Esophagus (tissue), 2 donors: ENCODE measurements around the gene PARD3B. TPM values are rescaled to one million over a fixed set of nuclear protein-coding genes. Genes with fewer than 3 reads are reported as not detected.

Experiments used
- H3K27ac ChIP-seq, 2 donors: one replicate each; pipeline ENCODE4 v1.5.1; 2013; ENCODE audit warnings: low read depth in 2 of 2, mild to moderate bottlenecking in 2 of 2, inconsistent platforms in 1 of 2, low read length in 1 of 2, moderate library complexity in 1 of 2
- H3K27me3 ChIP-seq, 2 donors: one replicate each; pipeline ENCODE4 v1.6.1; 2013; ENCODE audit warnings: low read length in 2 of 2, control low read depth in 1 of 2, mild to moderate bottlenecking in 1 of 2; ENCODE audit not compliant: insufficient read depth in 2 of 2, control insufficient read depth in 1 of 2
- H3K36me3 ChIP-seq, 2 donors: one replicate each; pipeline ENCODE4 v1.6.1; 2013; ENCODE audit warnings: low read length in 1 of 2; ENCODE audit not compliant: control insufficient read depth in 2 of 2, insufficient read depth in 2 of 2
- H3K4me1 ChIP-seq, 2 donors: one replicate each; pipeline ENCODE4 v1.6.1; 2013; ENCODE audit warnings: low read length in 1 of 2; ENCODE audit not compliant: control insufficient read depth in 2 of 2, insufficient read depth in 2 of 2
- H3K4me3 ChIP-seq, 2 donors: one replicate each; pipeline ENCODE4 v1.5.1; 2013; ENCODE audit warnings: low read length in 2 of 2, mild to moderate bottlenecking in 2 of 2, low read depth in 1 of 2, moderate library complexity in 1 of 2
- H3K9me3 ChIP-seq, 2 donors: one replicate each; pipeline ENCODE4 v1.6.1; 2013; ENCODE audit warnings: mild to moderate bottlenecking in 2 of 2, low read depth in 1 of 2, low read length in 1 of 2, moderate library complexity in 1 of 2; ENCODE audit not compliant: control insufficient read depth in 2 of 2, insufficient read depth in 1 of 2
- WGBS, 2 donors: extraction: QIAGEN DNeasy Blood & Tissue Kit; methylation state at CpG; one replicate each; pipeline ENCODE4 v1.1.7; 2013; 5-methylcytosine and 5-hydroxymethylcytosine counted together
- polyA plus RNA-seq, 2 donors: library from polyadenylated mRNA; stranded (reverse); fragments of 200-250 nt; gene quantifications; one replicate each; pipeline ENCODE4 v1.2.3, GENCODE V29; 2013
- donor health status: healthy with polysubstance abuse.
- donor health status: Bipolar disorder and iron deficiency.

Gene PARD3B
- polyA plus RNA-seq, 2 donors: 1.2 to 1.3 TPM

DNA sequence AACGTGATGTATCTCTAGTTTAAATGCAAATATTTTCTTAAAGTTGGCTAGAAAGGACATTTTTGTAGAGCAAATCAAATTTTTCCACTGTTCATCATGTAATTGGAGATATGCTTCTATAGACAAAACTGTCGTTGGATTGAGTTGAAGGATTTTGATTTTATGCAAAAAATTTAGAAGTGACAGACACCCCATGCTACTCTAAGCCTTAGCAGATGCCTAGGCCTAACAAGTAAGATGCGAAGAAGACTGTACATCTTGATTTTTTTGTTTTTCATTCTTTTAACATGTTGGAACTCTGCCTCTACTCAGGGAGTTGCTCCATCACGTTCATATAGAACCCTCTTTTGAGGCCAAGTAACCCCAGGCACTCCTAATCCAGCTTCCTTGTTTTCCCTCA, 331.0 kb downstream of the PARD3B start:
- H3K27me3 ChIP-seq: no peaks in the 10 kb centered on the region
- no peak overlapping the region for H3K4me3 ChIP-seq
- H3K9me3 ChIP-seq: no peaks in the 10 kb centered on the region
- WGBS, 2 donors: 79 to 80% methylated on average over 4 of the region's 4 CpGs
- no peak overlapping the region for H3K27ac ChIP-seq
- H3K36me3 ChIP-seq: no peaks in the 10 kb centered on the region
- H3K4me1 ChIP-seq: no peaks in the 10 kb centered on the region

DNA sequence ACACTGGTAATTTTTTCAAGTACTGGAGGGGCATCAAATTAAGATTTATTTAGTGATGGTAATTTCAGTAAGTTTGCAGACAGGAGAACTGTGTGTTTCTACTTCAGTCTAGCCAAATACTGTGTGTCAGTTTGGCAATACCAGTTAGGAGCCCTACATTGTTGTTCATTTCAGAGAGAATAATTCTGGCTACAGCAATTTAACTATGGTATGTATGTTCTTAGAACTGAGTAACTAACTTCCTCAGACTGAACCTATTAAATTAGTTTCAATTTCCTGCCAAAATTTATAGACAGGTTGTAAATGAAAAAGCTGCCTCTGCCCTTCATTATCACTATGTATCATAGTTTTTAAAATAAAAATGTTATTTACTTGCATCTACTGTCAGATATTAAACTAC, 332.4 kb downstream of the PARD3B start:
- Histone ChIP-seq H3K27ac (no peak overlapping the region), H3K9me3 (no peaks in the 10 kb centered on the region), H3K27me3 (no peaks in the 10 kb centered on the region), H3K36me3 (no peaks in the 10 kb centered on the region), H3K4me1 (no peaks in the 10 kb centered on the region), H3K4me3 (no peak overlapping the region)

- no peak overlapping the region for H3K4me3 ChIP-seq
- no peak overlapping the region for H3K27ac ChIP-seq
- no peaks in the 10 kb centered on the region for H3K4me1 ChIP-seq
- no peaks in the 10 kb centered on the region for H3K27me3 ChIP-seq
- H3K9me3 ChIP-seq: no peaks in the 10 kb centered on the region
- 84 to 86% methylated on average over 3 of the region's 3 CpGs for WGBS, 2 donors
- no peaks in the 10 kb centered on the region for H3K36me3 ChIP-seq
These were observed 335.7 kb downstream of the PARD3B start for GRCh38 chr2:204880928-204881327.

- H3K4me3 ChIP-seq: no peak overlapping the region
- H3K4me1 ChIP-seq: no peaks in the 10 kb centered on the region
- 75 to 77% methylated on average over 4 of the region's 4 CpGs for WGBS, 2 donors
- H3K36me3 ChIP-seq: no peaks in the 10 kb centered on the region
- H3K27ac ChIP-seq: no peak overlapping the region
- H3K27me3 ChIP-seq: no peaks in the 10 kb centered on the region
- H3K9me3 ChIP-seq: no peaks in the 10 kb centered on the region
These were observed 336.4 kb downstream of the PARD3B start for GRCh38 chr2:204881655-204882054.

DNA sequence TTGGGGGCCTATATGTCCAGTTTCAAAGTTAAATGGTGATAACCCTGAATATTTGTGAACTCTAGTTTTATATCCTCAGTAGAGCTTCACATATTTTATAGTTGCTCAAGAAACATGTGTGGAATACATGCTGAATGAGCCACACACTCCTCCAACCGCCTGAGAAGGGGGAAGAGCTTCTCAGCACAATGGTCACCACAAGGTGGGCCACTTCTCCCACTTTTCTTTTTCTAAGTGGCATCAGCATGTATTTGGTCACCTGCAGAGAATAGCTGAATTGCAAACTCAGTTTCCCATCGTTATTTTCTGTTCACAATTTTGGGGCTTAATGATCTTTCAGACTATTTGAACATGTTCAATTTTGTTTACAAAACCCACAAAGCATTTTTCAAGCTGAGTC, 340.5 kb downstream of the PARD3B start:
- H3K36me3 ChIP-seq: no peaks in the 10 kb centered on the region
- no peak overlapping the region for H3K27ac ChIP-seq
- 71 to 73% methylated on average over 2 of the region's 2 CpGs for WGBS, 2 donors
- no peaks in the 10 kb centered on the region for H3K4me1 ChIP-seq
- no peaks in the 10 kb centered on the region for H3K9me3 ChIP-seq
- H3K4me3 ChIP-seq: no peak overlapping the region
- no peaks in the 10 kb centered on the region for H3K27me3 ChIP-seq

- H3K4me3 ChIP-seq: no peak overlapping the region
- H3K36me3 ChIP-seq: no peaks in the 10 kb centered on the region
- H3K27me3 ChIP-seq: no peaks in the 10 kb centered on the region
- no peaks in the 10 kb centered on the region for H3K9me3 ChIP-seq
- H3K27ac ChIP-seq: no peak overlapping the region
- H3K4me1 ChIP-seq: no peaks in the 10 kb centered on the region
- WGBS, 2 donors: 50 to 73% methylated on average over 1 of the region's 1 CpG
These were observed 341.4 kb downstream of the PARD3B start for GRCh38 chr2:204886713-204887112.

DNA sequence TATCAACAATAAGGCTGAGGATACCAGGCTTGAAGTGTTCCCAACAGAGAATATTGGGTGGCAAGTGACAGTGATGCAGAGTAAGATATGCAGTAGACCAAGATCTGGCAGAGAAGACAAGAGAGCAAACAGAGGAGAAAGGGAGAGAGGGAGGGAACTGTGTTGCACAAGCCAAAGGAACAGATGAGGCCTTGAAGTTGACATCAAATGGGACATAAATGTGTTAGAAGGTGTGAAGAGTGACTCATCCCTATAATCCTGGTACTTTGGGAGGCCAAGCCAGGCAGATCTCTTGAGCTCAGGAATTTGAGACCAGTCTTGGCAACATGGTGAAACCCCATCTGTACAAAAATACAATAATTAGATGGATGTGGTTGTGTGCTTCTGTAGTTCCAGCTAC, 342.9 kb downstream of the PARD3B start:
- Histone ChIP-seq H3K4me1 (peaks cover 0 to 2% of the 10 kb centered on the region in 2 donors), H3K9me3 (no peaks in the 10 kb centered on the region), H3K36me3 (no peaks in the 10 kb centered on the region), H3K27me3 (no peaks in the 10 kb centered on the region), H3K4me3 (no peak overlapping the region), H3K27ac (no peak overlapping the region)

DNA sequence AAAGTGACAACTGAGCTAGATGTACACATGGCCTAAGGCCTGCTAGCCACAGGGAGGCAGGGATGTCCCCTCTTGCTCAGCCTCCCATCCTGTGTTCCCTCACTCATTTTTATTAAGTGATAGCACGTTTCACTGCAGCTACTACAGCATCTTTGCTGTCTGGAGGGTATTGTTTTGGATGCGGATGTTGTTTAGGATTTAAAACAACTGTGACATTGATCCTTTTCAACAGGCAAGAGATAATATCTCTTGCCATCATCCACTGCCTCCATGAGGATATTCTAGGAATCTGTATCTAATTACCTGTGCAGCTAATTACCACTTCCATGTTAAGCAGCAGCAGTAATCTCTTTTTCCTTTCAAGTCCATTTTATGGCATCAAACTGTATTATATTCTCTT, 345.4 kb downstream of the PARD3B start:
- Histone ChIP-seq H3K4me3 (no peak overlapping the region), H3K27ac (no peak overlapping the region), H3K36me3 (no peaks in the 10 kb centered on the region), H3K27me3 (no peaks in the 10 kb centered on the region), H3K9me3 (no peaks in the 10 kb centered on the region), H3K4me1 (peaks cover 0 to 2% of the 10 kb centered on the region in 2 donors)
- 84 to 88% methylated on average over 2 of the region's 2 CpGs for WGBS, 2 donors

DNA sequence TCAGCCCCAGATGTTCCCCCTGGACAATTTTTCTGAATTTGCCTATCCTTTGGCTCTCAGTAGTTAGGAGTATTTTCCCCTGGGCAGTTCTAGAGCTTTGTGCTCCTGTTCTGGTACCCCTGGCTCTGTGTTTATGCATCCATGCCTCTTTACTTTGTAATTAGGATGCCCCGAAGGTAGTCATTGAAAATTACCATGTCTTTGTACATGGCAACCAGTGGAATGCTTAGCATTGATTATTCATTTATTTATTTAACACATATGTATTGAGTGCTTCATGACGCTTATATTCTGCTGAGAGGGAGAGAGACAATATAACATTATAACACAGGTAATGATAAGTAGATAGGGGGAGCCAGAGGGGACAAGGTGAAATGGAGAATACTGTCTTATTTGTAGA, 346.5 kb downstream of the PARD3B start:
- WGBS, 2 donors: 94 to 97% methylated on average over 2 of the region's 2 CpGs
- Histone ChIP-seq H3K4me1 (peaks cover 0 to 2% of the 10 kb centered on the region in 2 donors), H3K4me3 (no peak overlapping the region), H3K9me3 (no peaks in the 10 kb centered on the region), H3K27ac (no peak overlapping the region), H3K36me3 (no peaks in the 10 kb centered on the region), H3K27me3 (no peaks in the 10 kb centered on the region)

GRCh38 chr2:204892506-204893255, 347.4 kb downstream of the PARD3B start:
- H3K27me3 ChIP-seq: no peaks in the 10 kb centered on the region
- no peaks in the 10 kb centered on the region for H3K9me3 ChIP-seq
- WGBS, 2 donors: 92 to 95% methylated on average over 1 of the region's 1 CpG
- peaks cover 0 to 2% of the 10 kb centered on the region in 2 donors for H3K4me1 ChIP-seq
- H3K36me3 ChIP-seq: no peaks in the 10 kb centered on the region
- no peak overlapping the region for H3K27ac ChIP-seq
- no peak overlapping the region for H3K4me3 ChIP-seq
